ENCODE measurements around the gene ADGRL2.

The ADGRL2 gene

DNA sequence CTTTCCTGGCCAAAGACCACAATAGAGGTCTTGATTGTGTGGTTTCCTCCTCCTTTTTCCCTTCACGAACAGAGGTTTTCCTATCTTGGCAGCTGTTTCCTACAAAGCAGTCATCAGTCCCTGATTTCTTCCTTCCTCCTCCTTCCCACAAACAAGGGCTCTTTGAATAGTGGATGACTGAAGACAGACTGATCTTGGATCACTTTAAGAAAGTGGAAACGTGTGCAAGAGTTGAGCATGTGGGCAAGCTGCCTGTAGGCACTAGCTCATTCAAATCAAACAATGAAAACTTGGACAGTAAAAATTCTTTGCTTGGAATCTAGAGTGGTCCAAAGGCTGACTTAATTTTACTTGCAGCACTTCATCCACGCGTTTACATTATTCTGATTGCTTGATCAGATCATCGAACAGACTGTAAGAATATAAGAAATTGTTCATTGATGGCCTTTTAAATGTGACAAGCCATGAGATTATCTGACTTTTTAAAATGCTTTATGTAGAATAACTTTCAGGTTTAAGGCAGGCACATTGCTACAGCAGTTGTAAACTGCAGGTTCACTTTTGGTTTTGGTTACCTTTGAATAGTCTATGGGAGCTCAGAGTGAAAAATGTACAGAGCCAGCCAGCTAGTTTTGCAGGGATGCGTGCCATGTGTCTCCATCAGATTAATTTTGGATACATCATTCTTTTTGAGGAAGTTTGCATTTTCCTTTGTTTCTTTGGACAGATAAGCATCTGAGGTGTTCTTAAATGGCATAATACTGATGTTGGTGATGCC lies 34.4 kb downstream of the ADGRL2 start:
- DNase-seq (ENCODE audit: low read depth, low spot score) = no peak
- Histone ChIP-seq H3K36me3 (ENCODE audit: insufficient read depth, insufficient read length, low read length) (peaks cover 28% of the 10 kb centered on the region), H3K9me3 (ENCODE audit: insufficient read depth, low read length) (no peaks in the 10 kb centered on the region), H3K4me3 (ENCODE audit: insufficient read length, low read depth) (no peak overlapping the region), H3K4me1 (ENCODE audit: insufficient read depth, insufficient read length) (no peaks in the 10 kb centered on the region), H3K9ac (ENCODE audit: insufficient read length, low read depth) (no peak overlapping the region), H3K27me3 (ENCODE audit: insufficient read depth, insufficient read length) (no peaks in the 10 kb centered on the region)
- TF ChIP-seq YY1 (IDR thresholded peaks at IDR 0.05; ENCODE audit: insufficient read depth, insufficient read length) (no peak), ZNF274 (IDR thresholded peaks at IDR 0.05; ENCODE audit: low read depth, low read length) (no peak), SUZ12 (IDR thresholded peaks at IDR 0.05; ENCODE audit: extremely low read depth, insufficient read depth, insufficient read length) (no peak)

DNA sequence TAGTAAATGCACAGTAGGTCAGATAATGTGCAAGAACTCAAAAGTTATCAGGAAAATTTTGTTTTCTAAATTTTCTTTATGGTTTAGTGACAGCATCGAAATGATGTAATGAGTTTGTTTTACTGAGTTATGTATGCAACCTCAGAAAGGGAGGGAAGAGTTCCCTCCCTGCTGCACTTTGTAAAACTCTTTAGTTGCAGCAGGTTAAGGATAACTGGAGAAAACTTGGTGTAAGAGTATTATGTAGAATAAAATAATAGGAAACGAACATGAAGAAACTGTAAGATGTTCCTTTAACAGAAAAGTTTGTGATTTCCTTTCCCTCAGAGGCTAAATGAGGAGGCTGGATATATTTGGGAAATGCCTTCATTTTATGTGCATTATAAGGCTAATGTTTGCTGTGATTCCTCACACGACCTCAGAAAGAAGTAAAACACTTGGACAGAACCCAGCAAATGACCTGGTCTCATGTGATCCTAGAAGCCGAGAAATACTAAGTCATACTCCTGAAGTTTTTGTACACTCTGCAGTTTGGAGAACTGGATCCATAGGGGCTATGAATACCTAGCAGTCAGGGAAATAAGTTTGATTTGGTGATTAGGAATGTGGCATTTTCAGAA lies 35.4 kb downstream of the ADGRL2 start:
- Histone ChIP-seq H3K9ac (ENCODE audit: insufficient read length, low read depth) (no peak overlapping the region), H3K4me3 (ENCODE audit: insufficient read length, low read depth) (no peak overlapping the region), H3K9me3 (ENCODE audit: insufficient read depth, low read length) (no peaks in the 10 kb centered on the region), H3K4me1 (ENCODE audit: insufficient read depth, insufficient read length) (no peaks in the 10 kb centered on the region), H3K27me3 (ENCODE audit: insufficient read depth, insufficient read length) (no peaks in the 10 kb centered on the region), H3K36me3 (ENCODE audit: insufficient read depth, insufficient read length, low read length) (peaks cover 34% of the 10 kb centered on the region)
- DNase-seq (ENCODE audit: low read depth, low spot score) = no peak
- TF ChIP-seq ZNF274 (IDR thresholded peaks at IDR 0.05; ENCODE audit: low read depth, low read length) = no peak
- no peak for TF ChIP-seq SUZ12 (IDR thresholded peaks at IDR 0.05; ENCODE audit: extremely low read depth, insufficient read depth, insufficient read length)
- TF ChIP-seq YY1 (IDR thresholded peaks at IDR 0.05; ENCODE audit: insufficient read depth, insufficient read length) = no peak

DNA sequence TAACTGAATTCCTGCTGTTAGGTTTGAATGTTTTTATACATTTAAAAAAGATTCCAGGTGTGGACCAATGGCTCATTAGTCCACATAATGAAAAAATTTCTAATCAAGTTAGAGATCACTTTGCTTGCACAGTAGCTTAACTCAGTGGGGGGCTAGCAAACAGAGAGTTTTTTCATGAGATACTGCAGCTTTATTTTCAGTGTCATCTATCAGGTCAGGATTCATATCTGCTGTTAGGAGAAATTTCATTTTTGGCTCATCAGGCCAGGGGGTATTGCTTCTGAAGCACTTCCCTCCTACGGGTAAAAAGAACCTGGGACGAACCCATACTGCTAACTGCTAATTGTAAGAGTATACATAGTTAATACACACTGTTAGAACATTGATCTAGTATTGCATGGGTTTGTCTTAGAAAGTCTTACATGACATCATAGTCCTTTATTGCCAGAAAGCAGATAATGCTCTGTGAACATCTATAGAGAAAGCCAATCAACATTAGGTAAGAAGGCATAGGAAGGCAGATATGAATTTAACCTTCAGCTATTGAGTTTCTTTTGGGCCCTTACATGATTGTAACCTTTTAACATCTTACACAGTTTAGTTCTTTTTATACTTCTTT lies 38.0 kb downstream of the ADGRL2 start:
- H3K4me1 ChIP-seq (ENCODE audit: insufficient read depth, insufficient read length) = no peaks in the 10 kb centered on the region
- no peak for DNase-seq (ENCODE audit: low read depth, low spot score)
- TF ChIP-seq ZNF274 (IDR thresholded peaks at IDR 0.05; ENCODE audit: low read depth, low read length) (no peak), SUZ12 (IDR thresholded peaks at IDR 0.05; ENCODE audit: extremely low read depth, insufficient read depth, insufficient read length) (no peak), YY1 (IDR thresholded peaks at IDR 0.05; ENCODE audit: insufficient read depth, insufficient read length) (no peak)
- no peaks in the 10 kb centered on the region for H3K27me3 ChIP-seq (ENCODE audit: insufficient read depth, insufficient read length)
- H3K36me3 ChIP-seq (ENCODE audit: insufficient read depth, insufficient read length, low read length) = peaks cover 55% of the 10 kb centered on the region
- H3K9ac ChIP-seq (ENCODE audit: insufficient read length, low read depth) = no peak overlapping the region
- no peaks in the 10 kb centered on the region for H3K9me3 ChIP-seq (ENCODE audit: insufficient read depth, low read length)
- no peak overlapping the region for H3K4me3 ChIP-seq (ENCODE audit: insufficient read length, low read depth)

DNA sequence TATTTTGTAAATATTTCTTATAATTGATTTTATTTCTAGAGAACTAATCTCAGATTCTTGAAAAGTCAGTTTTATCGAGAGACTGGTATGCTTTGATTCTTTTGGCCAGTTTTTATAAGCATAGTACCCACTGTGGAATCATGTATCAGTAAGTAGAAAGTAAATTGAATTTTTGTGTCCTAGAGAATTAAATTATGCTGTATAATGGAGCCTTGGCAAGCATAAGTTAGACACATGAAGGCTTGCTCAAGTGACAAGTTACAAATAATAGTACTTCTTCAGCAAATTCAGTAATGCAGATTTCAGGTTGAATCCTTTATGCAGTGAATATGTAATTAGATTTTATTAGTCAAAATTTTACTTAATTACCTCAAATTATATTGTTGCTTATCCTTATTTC lies 40.1 kb downstream of the ADGRL2 start:
- Histone ChIP-seq H3K4me3 (ENCODE audit: insufficient read length, low read depth) (no peak overlapping the region), H3K9ac (ENCODE audit: insufficient read length, low read depth) (no peak overlapping the region), H3K27me3 (ENCODE audit: insufficient read depth, insufficient read length) (no peaks in the 10 kb centered on the region), H3K9me3 (ENCODE audit: insufficient read depth, low read length) (no peaks in the 10 kb centered on the region), H3K4me1 (ENCODE audit: insufficient read depth, insufficient read length) (no peaks in the 10 kb centered on the region), H3K36me3 (ENCODE audit: insufficient read depth, insufficient read length, low read length) (peaks cover 68% of the 10 kb centered on the region)
- TF ChIP-seq SUZ12 (IDR thresholded peaks at IDR 0.05; ENCODE audit: extremely low read depth, insufficient read depth, insufficient read length) (no peak), YY1 (IDR thresholded peaks at IDR 0.05; ENCODE audit: insufficient read depth, insufficient read length) (no peak), ZNF274 (IDR thresholded peaks at IDR 0.05; ENCODE audit: low read depth, low read length) (no peak)
- DNase-seq (ENCODE audit: low read depth, low spot score) = no peak

DNA sequence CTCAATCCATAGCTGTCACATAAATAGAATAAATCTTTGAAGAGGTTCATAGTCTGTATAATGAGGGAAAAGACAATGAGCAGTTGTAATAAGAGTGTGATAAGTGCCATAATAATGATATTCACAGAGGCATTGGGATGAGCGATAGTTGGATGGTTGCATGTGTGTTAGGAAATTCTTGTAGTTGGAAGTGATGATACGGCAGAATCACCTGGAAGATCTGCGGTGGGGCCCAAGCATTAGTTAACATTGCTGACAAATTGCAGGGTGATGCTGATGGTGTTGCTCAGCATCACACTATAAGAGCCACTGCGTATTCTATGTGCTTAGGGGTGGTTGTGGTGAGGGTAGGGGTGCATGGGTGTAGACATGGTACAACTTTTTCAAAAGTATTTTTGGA lies 41.1 kb downstream of the ADGRL2 start:
- Histone ChIP-seq H3K9me3 (ENCODE audit: insufficient read depth, low read length) (no peaks in the 10 kb centered on the region), H3K9ac (ENCODE audit: insufficient read length, low read depth) (no peak overlapping the region), H3K4me1 (ENCODE audit: insufficient read depth, insufficient read length) (no peaks in the 10 kb centered on the region), H3K36me3 (ENCODE audit: insufficient read depth, insufficient read length, low read length) (peaks cover 66% of the 10 kb centered on the region), H3K27me3 (ENCODE audit: insufficient read depth, insufficient read length) (no peaks in the 10 kb centered on the region), H3K4me3 (ENCODE audit: insufficient read length, low read depth) (no peak overlapping the region)
- no peak for DNase-seq (ENCODE audit: low read depth, low spot score)
- TF ChIP-seq SUZ12 (IDR thresholded peaks at IDR 0.05; ENCODE audit: extremely low read depth, insufficient read depth, insufficient read length) (no peak), ZNF274 (IDR thresholded peaks at IDR 0.05; ENCODE audit: low read depth, low read length) (no peak), YY1 (IDR thresholded peaks at IDR 0.05; ENCODE audit: insufficient read depth, insufficient read length) (no peak)

DNA sequence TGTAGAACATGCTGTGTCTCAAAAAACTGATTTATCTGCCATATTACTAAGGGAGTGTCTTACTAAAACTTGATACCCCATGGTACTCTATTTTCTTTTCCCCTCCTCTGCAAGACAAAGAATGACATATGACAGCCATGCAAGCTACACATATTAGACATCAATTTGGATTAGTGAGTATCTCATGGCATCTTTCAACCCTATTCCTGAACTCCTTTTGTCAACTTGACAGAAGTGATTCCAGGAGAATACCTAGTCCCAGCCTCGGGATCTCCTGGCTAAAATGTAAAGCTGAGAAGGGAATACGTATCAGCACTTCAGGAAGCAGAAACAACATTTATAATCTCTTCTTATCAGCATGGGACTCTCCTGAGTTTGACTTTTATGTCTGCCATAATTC lies 43.7 kb downstream of the ADGRL2 start:
- no peak for TF ChIP-seq SUZ12 (IDR thresholded peaks at IDR 0.05; ENCODE audit: extremely low read depth, insufficient read depth, insufficient read length)
- no peak for TF ChIP-seq ZNF274 (IDR thresholded peaks at IDR 0.05; ENCODE audit: low read depth, low read length)
- TF ChIP-seq YY1 (IDR thresholded peaks at IDR 0.05; ENCODE audit: insufficient read depth, insufficient read length) = no peak
- Histone ChIP-seq H3K9ac (ENCODE audit: insufficient read length, low read depth) (no peak overlapping the region), H3K4me3 (ENCODE audit: insufficient read length, low read depth) (no peak overlapping the region), H3K9me3 (ENCODE audit: insufficient read depth, low read length) (no peaks in the 10 kb centered on the region), H3K36me3 (ENCODE audit: insufficient read depth, insufficient read length, low read length) (peaks cover 49% of the 10 kb centered on the region), H3K4me1 (ENCODE audit: insufficient read depth, insufficient read length) (no peaks in the 10 kb centered on the region), H3K27me3 (ENCODE audit: insufficient read depth, insufficient read length) (no peaks in the 10 kb centered on the region)
- no peak for DNase-seq (ENCODE audit: low read depth, low spot score)

DNA sequence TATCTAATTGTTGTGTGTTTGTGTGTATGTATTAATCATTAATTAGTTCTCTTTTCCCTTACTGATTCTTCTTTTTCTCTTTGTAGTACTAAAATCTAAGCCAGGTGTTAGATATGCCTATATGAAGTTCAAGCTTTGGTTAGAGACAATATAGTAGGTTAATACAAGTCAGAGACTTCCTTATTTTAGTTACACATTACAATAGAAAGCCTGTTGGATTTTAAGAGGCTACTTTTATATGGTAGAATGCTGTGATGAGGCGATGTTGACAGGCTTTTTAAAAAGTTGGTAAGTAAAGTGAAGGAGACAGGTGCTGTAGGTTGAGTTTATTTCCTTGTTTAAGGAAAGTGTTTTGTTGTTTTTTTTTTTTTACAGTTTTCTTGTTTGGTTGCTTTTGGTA lies 45.9 kb downstream of the ADGRL2 start:
- Histone ChIP-seq H3K27me3 (ENCODE audit: insufficient read depth, insufficient read length) (no peaks in the 10 kb centered on the region), H3K9me3 (ENCODE audit: insufficient read depth, low read length) (no peaks in the 10 kb centered on the region), H3K4me3 (ENCODE audit: insufficient read length, low read depth) (no peak overlapping the region), H3K4me1 (ENCODE audit: insufficient read depth, insufficient read length) (no peaks in the 10 kb centered on the region), H3K9ac (ENCODE audit: insufficient read length, low read depth) (no peak overlapping the region), H3K36me3 (ENCODE audit: insufficient read depth, insufficient read length, low read length) (peaks cover 37% of the 10 kb centered on the region)
- no peak for DNase-seq (ENCODE audit: low read depth, low spot score)
- no peak for TF ChIP-seq ZNF274 (IDR thresholded peaks at IDR 0.05; ENCODE audit: low read depth, low read length)
- no peak for TF ChIP-seq SUZ12 (IDR thresholded peaks at IDR 0.05; ENCODE audit: extremely low read depth, insufficient read depth, insufficient read length)
- TF ChIP-seq YY1 (IDR thresholded peaks at IDR 0.05; ENCODE audit: insufficient read depth, insufficient read length) = no peak

Data from NT2/D1 (cell line).